ENCODE results near the gene DPP6. TPM values are rescaled to one million over a fixed set of nuclear protein-coding genes. Genes with fewer than 3 reads are reported as not detected.

Gene DPP6
- total and polyA plus RNA-seq, 2 donors (not counting 1 experiment from before 2014, with no cell fraction given): not detected

DNA sequence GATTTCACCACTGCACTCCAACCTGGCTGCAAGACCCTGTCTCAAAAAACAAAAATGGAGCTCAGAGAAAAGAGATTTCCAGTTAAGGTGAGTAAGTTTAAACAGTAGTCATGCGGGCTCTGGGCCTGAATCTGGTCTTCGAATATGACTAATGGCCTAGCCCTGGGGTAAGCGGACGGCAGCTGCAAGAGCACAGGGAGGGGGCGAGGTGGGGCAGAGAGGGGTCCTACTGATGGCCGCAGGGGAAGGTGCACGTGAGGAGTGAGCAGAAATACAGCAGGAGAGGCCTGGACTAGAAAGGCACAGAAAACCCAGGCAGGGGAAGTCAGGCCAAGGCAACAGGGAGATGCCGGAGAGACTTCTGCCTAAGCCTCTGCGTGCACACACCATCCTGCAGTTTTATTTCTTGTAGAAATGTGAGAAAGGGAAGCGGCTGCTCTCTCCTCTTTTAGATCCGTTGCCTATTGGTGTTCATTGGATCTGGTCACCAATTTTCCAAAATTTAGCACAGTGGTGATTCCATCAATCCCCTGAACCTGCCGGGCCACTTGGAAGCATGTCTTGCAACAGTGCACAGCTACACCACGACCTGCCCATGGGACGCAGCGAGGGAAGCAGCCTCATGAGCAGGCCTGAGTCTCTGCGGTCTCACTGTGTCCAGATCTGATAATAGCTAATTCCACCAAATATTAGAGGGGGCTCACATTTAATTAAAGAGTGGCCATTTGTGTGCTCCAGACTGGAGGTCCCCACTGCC is 811.7 kb downstream of the DPP6 start:
- POLR2A ChIA-PET: no interaction called here
- whole genome bisulfite sequencing (ENCODE audit: insufficient coverage): 80% methylated on average over 12 of the region's 16 CpGs

DNA sequence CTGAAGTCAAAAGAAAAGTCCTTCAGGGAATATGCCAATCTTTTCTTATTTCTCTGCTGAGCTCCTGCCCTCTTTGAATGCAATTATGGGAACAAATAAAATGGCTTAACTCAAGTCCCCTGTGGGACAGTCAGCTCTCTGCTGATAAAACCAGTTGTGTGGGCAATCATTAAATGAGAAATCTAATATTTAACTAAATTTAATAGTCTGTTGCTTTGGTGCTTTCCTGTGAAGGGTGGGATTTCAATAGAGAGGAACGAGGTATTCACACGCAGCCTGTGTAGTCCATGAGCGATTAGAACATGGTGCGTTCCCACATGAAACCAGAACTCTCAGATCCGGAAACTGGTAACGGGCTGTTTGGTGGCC is 812.3 kb downstream of the DPP6 start:
- H3K27me3 Mint-ChIP-seq: peaks cover 25% of the 10 kb centered on the region
- no peak for TF ChIP-seq EZH2 (IDR thresholded peaks at IDR 0.05; ENCODE audit: borderline replicate concordance, insufficient read depth, low read depth, low read length, poor library complexity, severe bottlenecking)
- TF ChIP-seq, protein P1, sequence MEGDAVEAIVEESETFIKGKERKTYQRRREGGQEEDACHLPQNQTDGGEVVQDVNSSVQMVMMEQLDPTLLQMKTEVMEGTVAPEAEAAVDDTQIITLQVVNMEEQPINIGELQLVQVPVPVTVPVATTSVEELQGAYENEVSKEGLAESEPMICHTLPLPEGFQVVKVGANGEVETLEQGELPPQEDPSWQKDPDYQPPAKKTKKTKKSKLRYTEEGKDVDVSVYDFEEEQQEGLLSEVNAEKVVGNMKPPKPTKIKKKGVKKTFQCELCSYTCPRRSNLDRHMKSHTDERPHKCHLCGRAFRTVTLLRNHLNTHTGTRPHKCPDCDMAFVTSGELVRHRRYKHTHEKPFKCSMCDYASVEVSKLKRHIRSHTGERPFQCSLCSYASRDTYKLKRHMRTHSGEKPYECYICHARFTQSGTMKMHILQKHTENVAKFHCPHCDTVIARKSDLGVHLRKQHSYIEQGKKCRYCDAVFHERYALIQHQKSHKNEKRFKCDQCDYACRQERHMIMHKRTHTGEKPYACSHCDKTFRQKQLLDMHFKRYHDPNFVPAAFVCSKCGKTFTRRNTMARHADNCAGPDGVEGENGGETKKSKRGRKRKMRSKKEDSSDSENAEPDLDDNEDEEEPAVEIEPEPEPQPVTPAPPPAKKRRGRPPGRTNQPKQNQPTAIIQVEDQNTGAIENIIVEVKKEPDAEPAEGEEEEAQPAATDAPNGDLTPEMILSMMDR (IDR thresholded peaks at IDR 0.05): no peak
- Histone ChIP-seq H3K4me1 (ENCODE audit: control insufficient read depth in 2 of 2, insufficient read depth in 2 of 2, low read length in 2 of 2) (no peaks in the 10 kb centered on the region), H3K27me3 (replicated peaks in 1 of 4; ENCODE audit: control extremely low read depth in 1 of 4, control insufficient read depth in 3 of 4, insufficient read depth in 4 of 4, low read length in 3 of 4) (peaks cover 0 to 9% (median 1%) of the 10 kb centered on the region in 4 experiments), H4K20me1 (ENCODE audit: control insufficient read depth, insufficient read depth, low read length, poor library complexity, severe bottlenecking) (no peaks in the 10 kb centered on the region), H2AFZ (ENCODE audit: insufficient read depth, low read depth, low read length, poor library complexity, severe bottlenecking) (no peak overlapping the region), H3K4me3 (ENCODE audit: control extremely low read depth in 1 of 5, extremely low read depth in 1 of 5, insufficient read depth in 1 of 5, low read depth in 2 of 5, low read length in 4 of 5) (no peak overlapping the region), H3K9ac (ENCODE audit: low read length) (no peak overlapping the region), H3K36me3 (replicated peaks in 1 of 2; ENCODE audit: control extremely low read depth in 1 of 2, control insufficient read depth in 1 of 2, extremely low read depth in 1 of 2, insufficient read depth in 2 of 2, low read length in 1 of 2) (no peaks in the 10 kb centered on the region), H3K27ac (ENCODE audit: low read length in 2 of 2) (no peak overlapping the region), H3K4me2 (replicated peaks; ENCODE audit: low read depth, low read length, poor library complexity, severe bottlenecking) (no peak overlapping the region), H3K79me2 (ENCODE audit: control insufficient read depth, insufficient read depth, low read length) (no peaks in the 10 kb centered on the region), H3K9me3 (ENCODE audit: control extremely low read depth in 1 of 3, control insufficient read depth in 2 of 3, insufficient read depth in 1 of 3, low read length in 2 of 3) (peaks cover 0 to 6% (median 0%) of the 10 kb centered on the region in 3 donors)
- ChIA-PET CTCF (interaction anchor here (0.9 kb wide), 1 partner anchor 49 kb away, joined by 3 read pairs; no protein-coding TSS in a partner anchor), POLR2A (no interaction called here)
- no peak for DNase-seq
- ATAC-seq (ENCODE audit: low read depth): no peak
- H3K9me3 Mint-ChIP-seq (ENCODE audit: insufficient read depth): no peaks in the 10 kb centered on the region
- WGBS (ENCODE audit: insufficient coverage): 96% methylated on average over 5 of the region's 6 CpGs
- no peak overlapping the region for H3K27ac Mint-ChIP-seq
- intact Hi-C loops (cut with micrococcal nuclease): no loop called here
- no peak overlapping the region for H3K4me3 Mint-ChIP-seq
- H3K4me1 Mint-ChIP-seq: no peaks in the 10 kb centered on the region

More for the DNA sequence above, 811.7 kb downstream of the DPP6 start:
- CTCF ChIA-PET: interaction anchor here (0.9 kb wide), 1 partner anchor 50 kb away, joined by 3 read pairs; no protein-coding TSS in a partner anchor
- Histone ChIP-seq H3K36me3 (replicated peaks in 1 of 2; ENCODE audit: control extremely low read depth in 1 of 2, control insufficient read depth in 1 of 2, extremely low read depth in 1 of 2, insufficient read depth in 2 of 2, low read length in 1 of 2) (no peaks in the 10 kb centered on the region), H2AFZ (ENCODE audit: insufficient read depth, low read depth, low read length, poor library complexity, severe bottlenecking) (no peak overlapping the region), H3K9ac (ENCODE audit: low read length) (no peak overlapping the region), H3K79me2 (ENCODE audit: control insufficient read depth, insufficient read depth, low read length) (no peaks in the 10 kb centered on the region), H4K20me1 (ENCODE audit: control insufficient read depth, insufficient read depth, low read length, poor library complexity, severe bottlenecking) (no peaks in the 10 kb centered on the region), H3K4me2 (replicated peaks; ENCODE audit: low read depth, low read length, poor library complexity, severe bottlenecking) (no peak overlapping the region), H3K27ac (ENCODE audit: low read length in 2 of 2) (no peak overlapping the region), H3K27me3 (replicated peaks in 1 of 4; ENCODE audit: control extremely low read depth in 1 of 4, control insufficient read depth in 3 of 4, insufficient read depth in 4 of 4, low read length in 3 of 4) (peaks cover 0 to 9% (median 1%) of the 10 kb centered on the region in 4 experiments), H3K9me3 (ENCODE audit: control extremely low read depth in 1 of 3, control insufficient read depth in 2 of 3, insufficient read depth in 1 of 3, low read length in 2 of 3) (peaks cover 0 to 9% (median 0%) of the 10 kb centered on the region in 3 donors), H3K4me3 (ENCODE audit: control extremely low read depth in 1 of 5, extremely low read depth in 1 of 5, insufficient read depth in 1 of 5, low read depth in 2 of 5, low read length in 4 of 5) (no peak overlapping the region), H3K4me1 (ENCODE audit: control insufficient read depth in 2 of 2, insufficient read depth in 2 of 2, low read length in 2 of 2) (no peaks in the 10 kb centered on the region)
- no peaks in the 10 kb centered on the region for H3K4me1 Mint-ChIP-seq
- H3K9me3 Mint-ChIP-seq (ENCODE audit: insufficient read depth): no peaks in the 10 kb centered on the region
- intact Hi-C loops (cut with micrococcal nuclease): no loop called here
- no peak overlapping the region for H3K4me3 Mint-ChIP-seq
- H3K27me3 Mint-ChIP-seq: peaks cover 21% of the 10 kb centered on the region
- no peak for TF ChIP-seq EZH2 (IDR thresholded peaks at IDR 0.05; ENCODE audit: borderline replicate concordance, insufficient read depth, low read depth, low read length, poor library complexity, severe bottlenecking)
- TF ChIP-seq, protein P1 (IDR thresholded peaks at IDR 0.05): no peak
- DNase-seq (no peak), ATAC-seq (ENCODE audit: low read depth) (no peak)
- no peak overlapping the region for H3K27ac Mint-ChIP-seq

Measured in B cell (primary cell).